GM19324 (cell line): ENCODE data around the gene CLDN11.

ENCODE experiments used
- ATAC-seq: cut with Tn5 transposase; IDR thresholded peaks from one replicate; pipeline ENCODE4 v1.9.1; 2021; ENCODE audit warnings: mild to moderate bottlenecking, moderate library complexity; ENCODE audit not compliant: unreplicated experiment, low FRiP score

The CLDN11 gene

GRCh38 chr3:170469151-170470062 lies 50.7 kb downstream of the CLDN11 start:
- no peak for ATAC-seq

- ATAC-seq: no peak
Measured at GRCh38 chr3:170470063-170471016, 51.7 kb downstream of the CLDN11 start.

- no peak for ATAC-seq
Measured at GRCh38 chr3:170471149-170471548, 52.5 kb downstream of the CLDN11 start.

GRCh38 chr3:170473358-170473757 lies 54.7 kb downstream of the CLDN11 start:
- ATAC-seq: no peak

- no peak for ATAC-seq
Measured at GRCh38 chr3:170475092-170475685, 56.5 kb downstream of the CLDN11 start.

DNA sequence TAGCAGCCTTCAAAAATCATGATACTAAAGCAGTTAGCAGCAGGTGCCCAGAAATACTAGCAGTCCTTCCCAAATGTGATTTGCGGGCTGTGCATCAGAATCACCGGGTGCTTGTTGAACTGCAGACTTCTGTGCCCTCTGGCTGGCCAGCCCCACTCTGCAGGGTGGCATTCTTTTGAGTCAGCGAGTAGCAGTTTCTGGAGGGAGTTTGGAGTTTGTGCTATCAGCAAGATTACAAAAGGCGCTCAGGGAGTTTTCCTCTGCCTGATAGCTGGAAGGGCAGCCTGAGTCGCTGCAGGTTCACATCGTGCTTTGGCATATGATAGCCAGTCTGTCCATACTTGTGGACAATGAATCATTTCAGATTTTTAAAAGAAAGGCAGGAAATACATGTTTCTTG lies 57.6 kb downstream of the CLDN11 start:
- no peak for ATAC-seq

- no peak for ATAC-seq
Measured at GRCh38 chr3:170477395-170477794, 58.7 kb downstream of the CLDN11 start.

DNA sequence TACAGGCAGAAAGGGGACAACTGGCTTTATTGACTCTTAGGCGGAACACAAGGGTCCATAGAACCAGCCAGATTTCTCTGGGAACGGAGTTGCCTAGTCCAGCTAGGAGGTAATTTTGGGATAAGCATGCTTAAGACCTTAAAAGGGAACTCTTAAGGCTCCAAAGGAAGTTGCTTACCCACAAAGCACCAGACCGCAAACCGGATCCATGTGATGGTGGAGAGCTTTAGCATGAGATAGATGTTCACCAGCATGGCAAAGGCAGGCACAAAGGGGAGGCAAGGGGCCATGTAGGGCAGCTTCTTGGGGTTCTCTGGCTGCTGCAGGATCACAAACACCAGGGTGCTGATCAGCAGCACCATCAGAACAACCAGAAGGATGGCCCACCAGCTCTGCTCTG lies 61.4 kb downstream of the CLDN11 start:
- ATAC-seq: no peak

- ATAC-seq: no peak
Measured at GRCh38 chr3:170482199-170482598, 63.5 kb downstream of the CLDN11 start.

DNA sequence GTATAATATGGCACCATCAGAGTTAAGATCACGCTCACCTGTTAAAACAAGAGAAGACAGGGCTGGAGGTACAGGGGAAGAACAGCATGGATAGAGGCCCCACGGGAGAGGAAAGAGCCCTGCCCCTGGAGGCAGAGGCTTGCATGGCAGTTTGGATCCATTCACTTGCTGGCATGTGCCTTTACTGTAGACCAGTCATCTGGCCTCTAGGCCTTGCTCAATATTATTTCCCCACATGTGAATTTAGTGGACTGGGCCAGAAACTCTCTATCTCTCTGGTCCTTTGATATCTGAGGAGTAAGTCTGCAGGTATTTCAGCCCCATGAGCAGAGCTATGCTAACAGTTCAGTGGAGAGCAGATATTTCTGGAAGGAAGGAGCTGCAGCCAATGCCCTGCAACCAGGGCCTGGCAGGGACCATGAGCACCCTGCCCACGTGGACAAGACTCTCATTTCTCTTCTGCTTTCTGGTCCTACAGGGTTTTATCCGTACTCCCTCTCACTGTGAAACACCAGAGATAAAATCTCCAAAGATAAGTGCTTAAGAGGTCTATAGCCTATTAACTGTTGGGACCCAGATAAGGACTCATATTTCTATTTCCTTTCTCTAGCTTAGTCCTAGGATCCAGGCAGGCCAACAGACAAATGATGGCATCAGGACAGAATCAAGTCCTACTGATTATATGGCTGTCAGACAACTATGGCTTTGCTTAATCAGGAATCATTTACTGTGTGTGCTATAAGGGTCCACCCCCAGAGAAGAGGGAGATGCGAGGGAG lies 65.0 kb downstream of the CLDN11 start:
- ATAC-seq: no peak
